Common myeloid progenitor, CD34-positive (primary cell): Measurements from ENCODE around the gene CCDC12.

ENCODE experiments used
- CTCF ChIA-PET: fragments of 350-600 bp; sonication (Branson Sonifier 250); formaldehyde crosslinking; loops from one replicate; lab custom pipeline; 2021; ENCODE audit warnings: antibody characterized with exemption; lab: Charles Lee
- POLR2A ChIA-PET: fragments of 350-600 bp; sonication (Branson Sonifier 250); formaldehyde crosslinking; loops from one replicate; lab custom pipeline; 2021; ENCODE audit warnings: antibody characterized with exemption; lab: Charles Lee
- DNase-seq, 3 donors: peaks; one replicate each; pipeline versions ENCODE4 v3.0.0 to v3.0.0-alpha.2; 2013
- H3K27ac ChIP-seq, 2 experiments: 1 replicate in 1 of 2; 2 replicates in 1 of 2; pipeline ENCODE4 v1.7.0; 2013; ENCODE audit warnings: inconsistent platforms in 2 of 2, low read length in 2 of 2, mild to moderate bottlenecking in 2 of 2, low read depth in 1 of 2, moderate library complexity in 1 of 2; ENCODE audit not compliant: severe bottlenecking in 2 of 2, insufficient read depth in 1 of 2, poor library complexity in 1 of 2
- H3K27me3 ChIP-seq, 5 experiments: replicated peaks in 2 of 5; 1 replicate in 3 of 5; 2 replicates in 2 of 5; pipeline versions ENCODE4 v1.6.1 to v1.7.0; 2013; ENCODE audit warnings: low read length in 4 of 5, mild to moderate bottlenecking in 2 of 5, moderate library complexity in 2 of 5, inconsistent platforms in 1 of 5; ENCODE audit not compliant: insufficient read depth in 5 of 5, control insufficient read depth in 4 of 5
- H3K36me3 ChIP-seq, 4 experiments: 1 replicate in 2 of 4; 2 replicates in 2 of 4; pipeline versions ENCODE4 v1.6.1 to v1.7.0; 2013; ENCODE audit warnings: low read length in 3 of 4, control low read depth in 1 of 4, mild to moderate bottlenecking in 1 of 4; ENCODE audit not compliant: control insufficient read depth in 4 of 4, insufficient read depth in 4 of 4
- H3K4me1 ChIP-seq, 4 experiments: 1 replicate in 3 of 4; 2 replicates in 1 of 4; pipeline versions ENCODE4 v1.6.1 to v1.7.1; 2013; ENCODE audit warnings: low read length in 3 of 4, mild to moderate bottlenecking in 3 of 4, control low read depth in 1 of 4, inconsistent platforms in 1 of 4, moderate library complexity in 1 of 4; ENCODE audit not compliant: control insufficient read depth in 4 of 4, insufficient read depth in 4 of 4; ENCODE audit errors: control extremely low read depth in 1 of 4
- H3K4me3 ChIP-seq, 7 experiments: 1 replicate in 4 of 7; 2 replicates in 3 of 7; pipeline versions ENCODE4 v1.5.1 to v1.7.0; 2013; ENCODE audit warnings: mild to moderate bottlenecking in 7 of 7, low read length in 6 of 7, moderate library complexity in 6 of 7, inconsistent platforms in 2 of 7, low read depth in 2 of 7, control low read depth in 1 of 7; ENCODE audit not compliant: insufficient read depth in 4 of 7, control insufficient read depth in 1 of 7; ENCODE audit errors: extremely low read depth in 1 of 7
- H3K9me3 ChIP-seq, 5 experiments: 1 replicate in 4 of 5; 2 replicates in 1 of 5; pipeline versions ENCODE4 v1.6.1 to v1.7.1; 2013; ENCODE audit warnings: low read length in 4 of 5, mild to moderate bottlenecking in 2 of 5, inconsistent platforms in 1 of 5, low read depth in 1 of 5, moderate library complexity in 1 of 5; ENCODE audit not compliant: control insufficient read depth in 4 of 5, insufficient read depth in 2 of 5; ENCODE audit errors: control extremely low read depth in 1 of 5
- WGBS: methylation state at CpG from one replicate; pipeline ENCODE4 v1.1.5; 2013; ENCODE audit not compliant: insufficient coverage; 5-methylcytosine and 5-hydroxymethylcytosine counted together

CCDC12 gene

DNA sequence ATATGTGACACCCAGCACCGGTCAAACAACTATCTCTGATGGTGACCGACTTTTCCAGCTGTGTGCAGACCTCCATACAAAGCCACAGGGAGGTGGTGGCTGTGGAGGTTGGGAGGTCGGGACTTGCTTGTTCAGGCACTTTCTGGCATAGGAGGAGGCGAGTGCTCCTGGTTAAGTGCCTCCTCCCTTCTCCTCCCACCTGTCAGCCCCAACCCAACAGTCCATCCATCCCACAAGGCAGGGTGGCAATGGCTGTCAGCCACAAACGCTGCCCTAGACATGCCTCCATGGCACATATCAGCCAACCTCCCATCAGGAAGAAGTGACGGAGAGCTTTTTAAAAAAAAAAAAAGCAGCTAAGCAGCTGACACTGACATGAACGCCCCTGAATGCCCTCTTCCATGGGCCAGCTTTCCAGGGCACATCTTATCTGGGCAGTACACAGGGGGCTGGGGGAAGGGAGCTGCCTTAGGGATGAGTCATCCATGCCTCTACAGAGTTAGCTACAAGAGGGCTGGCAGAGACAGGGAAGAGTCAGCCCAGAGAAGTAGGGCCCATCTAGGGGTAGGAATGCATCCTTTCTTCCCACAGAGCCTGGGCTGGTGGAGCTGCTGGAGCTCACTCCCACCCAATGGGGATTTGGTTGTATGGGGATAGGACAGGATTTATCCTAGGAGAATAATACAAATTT, 41.2 kb downstream of the CCDC12 start:
- Histone ChIP-seq H3K27ac (peak overlapping the region in 1 of 2 experiments; percentile 15), H3K9me3 (no peaks in the 10 kb centered on the region), H3K4me3 (no peak overlapping the region), H3K27me3 (no peaks in the 10 kb centered on the region), H3K36me3 (peaks cover 12 to 68% (median 30%) of the 10 kb centered on the region in 4 experiments), H3K4me1 (peaks cover 27 to 80% (median 53%) of the 10 kb centered on the region in 4 experiments)
- ChIA-PET POLR2A (no interaction called here), CTCF (interaction anchor here (0.7 to 3.2 kb wide), 14 partner anchors 9 to 88 kb away, joined by 3 to 14 read pairs (median 6); no protein-coding TSS in a partner anchor)
- DNase-seq: peak in 1 of 3 donors; percentile 34
- WGBS: 90% methylated on average over 3 of the region's 7 CpGs

DNA sequence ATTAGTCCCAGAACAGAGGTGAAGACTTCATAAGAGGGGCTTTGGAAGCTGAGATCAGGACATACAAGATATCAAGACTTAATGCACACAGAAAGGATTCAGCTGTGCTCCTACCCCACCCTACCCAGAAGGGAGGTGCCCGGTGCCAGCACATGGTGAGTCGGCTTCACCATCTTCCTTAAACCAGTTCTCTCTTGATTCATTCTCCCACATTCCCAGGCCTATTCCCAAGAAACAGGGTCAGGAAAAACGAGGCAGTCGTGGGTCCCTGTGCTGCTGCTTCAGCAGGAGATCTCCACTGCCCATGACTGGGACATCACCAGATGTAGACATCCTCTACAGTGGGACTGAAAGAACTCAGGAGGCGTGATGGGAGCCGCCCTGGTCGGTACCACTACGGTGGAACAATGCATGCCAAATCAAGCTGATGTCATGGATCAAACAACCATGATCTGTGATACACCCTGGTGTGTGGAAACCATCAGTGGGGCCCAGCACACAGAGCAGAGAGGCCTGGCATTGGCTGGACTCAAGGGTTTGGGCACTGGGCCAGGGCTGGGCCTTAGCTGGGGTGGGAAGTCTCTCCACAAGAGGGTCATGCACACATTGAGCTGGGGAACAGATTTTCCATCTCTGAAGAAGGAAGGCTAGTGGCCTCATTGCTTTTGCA, 41.9 kb downstream of the CCDC12 start:
- Histone ChIP-seq H3K9me3 (no peaks in the 10 kb centered on the region), H3K4me3 (no peak overlapping the region), H3K27me3 (no peaks in the 10 kb centered on the region), H3K4me1 (peaks cover 32 to 79% (median 54%) of the 10 kb centered on the region in 4 experiments), H3K36me3 (peaks cover 12 to 62% (median 26%) of the 10 kb centered on the region in 4 experiments), H3K27ac (no peak overlapping the region)
- DNase-seq: no peak
- ChIA-PET POLR2A (no interaction called here), CTCF (interaction anchor here (0.7 to 3.2 kb wide), 10 partner anchors 8 to 214 kb away, joined by 4 to 15 read pairs (median 6); no protein-coding TSS in a partner anchor)
- WGBS: 95% methylated on average over 8 of the region's 8 CpGs

DNA sequence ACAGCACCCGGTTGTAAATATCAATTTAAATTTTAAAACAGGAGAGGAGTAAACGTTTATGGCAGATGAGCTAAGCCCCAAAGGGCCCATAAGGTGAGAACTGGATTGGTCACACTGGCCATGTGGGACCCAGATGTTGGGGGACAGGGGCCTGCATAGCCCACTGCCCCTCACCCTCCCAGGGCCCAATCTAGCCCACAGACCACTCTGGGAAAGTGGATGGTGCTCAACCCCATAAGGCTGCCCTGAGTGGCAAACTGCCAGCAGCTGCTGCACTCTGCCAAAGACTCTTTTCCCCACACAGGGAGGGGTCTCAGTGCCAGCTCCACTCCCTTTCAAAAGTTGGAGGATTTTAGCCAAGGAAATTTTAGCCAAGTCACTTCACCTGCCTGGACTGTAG, 42.5 kb downstream of the CCDC12 start:
- DNase-seq: no peak
- no peaks in the 10 kb centered on the region for H3K9me3 ChIP-seq
- peaks cover 36 to 78% (median 57%) of the 10 kb centered on the region in 4 experiments for H3K4me1 ChIP-seq
- ChIA-PET CTCF (interaction anchor here (0.7 to 3.2 kb wide), 9 partner anchors 8 to 214 kb away, joined by 3 to 15 read pairs (median 6); no protein-coding TSS in a partner anchor), POLR2A (no interaction called here)
- no peak overlapping the region for H3K4me3 ChIP-seq
- no peak overlapping the region for H3K27ac ChIP-seq
- WGBS: 80% methylated on average over 1 of the region's 2 CpGs
- H3K36me3 ChIP-seq: peaks cover 12 to 61% (median 24%) of the 10 kb centered on the region in 4 experiments
- no peaks in the 10 kb centered on the region for H3K27me3 ChIP-seq

DNA sequence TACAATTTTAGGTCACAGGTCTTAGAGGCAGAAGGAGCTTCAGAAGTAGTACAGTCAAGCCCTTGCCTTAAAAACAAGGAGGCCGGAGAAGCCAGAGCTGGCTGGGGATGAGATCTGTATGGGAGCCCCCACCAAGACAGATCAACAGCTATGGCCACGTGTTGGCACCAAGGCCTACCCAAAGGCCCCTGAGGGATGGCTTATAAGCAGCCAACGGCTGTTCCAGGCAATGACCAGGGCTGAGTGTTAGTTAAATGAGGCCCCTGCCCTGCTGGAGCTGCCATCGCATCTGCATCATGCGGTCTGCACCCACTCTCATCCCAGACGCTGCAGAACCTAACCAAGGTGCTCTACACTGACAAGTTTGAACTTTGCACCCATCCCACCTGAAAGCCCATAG, 43.3 kb downstream of the CCDC12 start:
- Histone ChIP-seq H3K4me1 (peaks cover 39 to 78% (median 62%) of the 10 kb centered on the region in 4 experiments), H3K9me3 (peaks cover 0 to 4% (median 0%) of the 10 kb centered on the region in 5 experiments), H3K36me3 (peaks cover 7 to 56% (median 22%) of the 10 kb centered on the region in 4 experiments), H3K27me3 (no peaks in the 10 kb centered on the region), H3K4me3 (no peak overlapping the region), H3K27ac (no peak overlapping the region)
- ChIA-PET POLR2A (no interaction called here), CTCF (interaction anchor here (0.8 to 2.1 kb wide), 6 partner anchors 7 to 65 kb away, joined by 3 to 15 read pairs (median 4); no protein-coding TSS in a partner anchor)
- WGBS: 79% methylated on average over 6 of the region's 6 CpGs
- DNase-seq: no peak

- DNase-seq: peak in 1 of 3 donors; percentile 42
- Histone ChIP-seq H3K4me1 (peaks cover 41 to 84% (median 68%) of the 10 kb centered on the region in 4 experiments), H3K27me3 (no peaks in the 10 kb centered on the region), H3K27ac (peak overlapping the region in 1 of 2 experiments; percentile 45), H3K4me3 (no peak overlapping the region), H3K36me3 (peaks cover 7 to 52% (median 18%) of the 10 kb centered on the region in 4 experiments), H3K9me3 (peaks cover 0 to 4% (median 0%) of the 10 kb centered on the region in 5 experiments)
- ChIA-PET CTCF (interaction anchor here (0.8 to 3.0 kb wide), 6 partner anchors 9 to 66 kb away, joined by 3 to 15 read pairs (median 4); no protein-coding TSS in a partner anchor), POLR2A (no interaction called here)
- WGBS: 86% methylated on average over 5 of the region's 7 CpGs
Measured at GRCh38 chr3:46932455-46933225, 43.9 kb downstream of the CCDC12 start.

GRCh38 chr3:46931631-46932331, 44.8 kb downstream of the CCDC12 start:
- peaks cover 0 to 4% (median 0%) of the 10 kb centered on the region in 5 experiments for H3K9me3 ChIP-seq
- H3K4me1 ChIP-seq: peaks cover 44 to 86% (median 77%) of the 10 kb centered on the region in 4 experiments
- ChIA-PET POLR2A (interaction anchor here (0.9 to 1.4 kb wide), 2 partner anchors 21 to 48 kb away, joined by 3 to 4 read pairs; partner anchors contain the start of gene NBEAL2), CTCF (interaction anchor here (1.0 to 3.0 kb wide), 7 partner anchors 8 to 34 kb away, joined by 3 to 17 read pairs (median 4); no protein-coding TSS in a partner anchor)
- no peaks in the 10 kb centered on the region for H3K27me3 ChIP-seq
- H3K36me3 ChIP-seq: peaks cover 5 to 45% (median 12%) of the 10 kb centered on the region in 4 experiments
- peak overlapping the region in 2 of 7 experiments; percentile 13 to 43 for H3K4me3 ChIP-seq
- 33% methylated on average over 2 of the region's 6 CpGs for WGBS
- peak overlapping the region in 1 of 2 experiments; percentile 45 for H3K27ac ChIP-seq
- peak in 2 of 3 donors; percentile 72 to 77 for DNase-seq
